ENCODE measurements around the gene SLC8A3. TPM values are rescaled to one million over a fixed set of nuclear protein-coding genes. Genes with fewer than 3 reads are reported as not detected.

SLC8A3 gene
- polyA plus RNA-seq, 1 of the 3 experiments (the other 2 are of a cell fraction): 0.26 TPM

DNA sequence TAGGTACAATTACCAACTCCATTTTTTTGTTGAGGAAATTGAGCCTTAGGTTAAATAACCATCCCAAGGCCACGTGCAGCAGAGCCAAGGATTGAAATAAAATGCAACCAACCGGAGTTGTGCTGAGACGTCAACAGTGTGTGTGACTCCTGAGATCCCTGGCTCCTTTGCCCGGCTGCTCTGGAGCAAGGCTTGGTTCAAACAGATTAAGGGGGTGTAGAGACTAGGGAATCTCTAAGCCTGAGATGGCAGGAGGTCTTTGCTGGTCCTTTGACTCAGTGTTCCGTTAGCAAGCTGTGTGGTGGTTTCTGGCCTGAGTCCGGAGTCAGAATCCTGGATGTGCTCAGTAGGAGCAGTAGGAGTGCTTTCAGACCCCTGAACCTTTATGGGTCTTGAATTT lies 1.4 kb upstream of the SLC8A3 start:
- Histone ChIP-seq H3K9me2 (no peaks in the 10 kb centered on the region), H4K20me1 (ENCODE audit: insufficient read depth) (no peaks in the 10 kb centered on the region), H3K9me3 (no peaks in the 10 kb centered on the region), H3K27ac (ENCODE audit: low read depth in 2 of 2, low read length in 1 of 2) (peak overlapping the region in 1 of 2 experiments; percentile 88; a peak in 2 of 4 replicates), H3K27me3 (ENCODE audit: insufficient read depth) (peaks cover 20% of the 10 kb centered on the region), H3K4me2 (no peak overlapping the region), H3K79me2 (ENCODE audit: insufficient read depth) (no peaks in the 10 kb centered on the region), H3K4me1 (ENCODE audit: control insufficient read depth in 1 of 2, insufficient read depth in 2 of 2, low read depth in 1 of 2, low read length in 1 of 2) (peaks cover 0 to 29% of the 10 kb centered on the region in 2 experiments; a peak in 2 of 4 replicates), H2AFZ (ENCODE audit: low read depth) (no peak overlapping the region), H3K9ac (no peak overlapping the region), H3F3A (replicated peaks; ENCODE audit: insufficient read depth) (no peaks in the 10 kb centered on the region), H3K4me3 (ENCODE audit: low read depth in 2 of 2, low read length in 1 of 2) (no peak overlapping the region), H3K36me3 (replicated peaks in 1 of 2; ENCODE audit: control insufficient read depth in 1 of 2, insufficient read depth in 2 of 2, low read length in 1 of 2) (no peaks in the 10 kb centered on the region)
- 65% methylated on average over 6 of the region's 6 CpGs for WGBS (ENCODE audit: low lambda C conversion rate)
- ChIA-PET CTCF (interaction anchor here (1.0 to 2.4 kb wide), 11 partner anchors 35 to 169 kb away, joined by 3 to 11 read pairs (median 4); partner anchors contain the start of gene COX16), POLR2A (interaction anchor here (0.6 to 2.1 kb wide), 7 partner anchors 41 to 1510 kb away, joined by 3 to 17 read pairs (median 6); partner anchors contain the start of gene COX16)
- TF ChIP-seq MXI1 (IDR thresholded peaks at IDR 0.05; ENCODE audit: low read depth, low read length) (peak; percentile 13; the same call in 1 of the 2 replicates), RCOR1 (IDR thresholded peaks at IDR 0.05; ENCODE audit: low read length) (no peak), RAD21 (IDR thresholded peaks at IDR 0.05; ENCODE audit: low read length) (no peak), TAF1 (IDR thresholded peaks at IDR 0.05; ENCODE audit: borderline replicate concordance, low read depth, low read length) (no peak)
- no peak for DNase-seq

DNA sequence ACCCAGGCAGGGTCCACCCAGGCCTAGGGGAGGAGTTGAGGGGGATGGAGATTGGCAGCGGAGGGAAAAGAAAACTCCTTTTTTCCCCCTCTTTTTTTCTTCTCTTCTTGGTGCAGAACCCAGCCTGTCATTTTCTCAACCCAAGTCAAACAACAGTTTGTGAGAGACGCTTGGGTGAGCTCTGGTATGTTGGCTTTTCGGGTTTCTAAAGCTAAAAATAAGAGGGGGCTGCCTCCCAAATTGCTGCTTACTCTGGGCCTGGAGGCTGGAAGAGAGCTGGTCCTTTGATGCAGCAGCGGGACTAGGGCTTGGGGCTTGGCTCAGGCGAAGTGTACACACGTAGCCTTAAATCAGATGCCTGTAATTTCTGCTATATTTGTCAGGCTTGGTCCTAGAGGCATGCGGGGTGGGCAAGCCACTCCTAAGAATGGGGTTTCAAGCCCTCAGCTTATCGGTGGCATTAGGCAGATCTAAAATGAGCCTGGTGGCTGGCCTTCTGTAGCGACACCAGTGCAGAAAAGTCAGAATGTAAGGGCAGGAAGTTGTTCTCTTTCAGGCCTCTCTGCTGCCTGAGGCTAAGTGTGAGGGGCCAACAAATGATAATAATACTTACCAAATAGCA lies 816 bp upstream of the SLC8A3 start:
- peaks cover 0 to 29% of the 10 kb centered on the region in 2 experiments; a peak in 2 of 4 replicates for H3K4me1 ChIP-seq (ENCODE audit: control insufficient read depth in 1 of 2, insufficient read depth in 2 of 2, low read depth in 1 of 2, low read length in 1 of 2)
- H3K4me2 ChIP-seq: peak overlapping the region; percentile 87
- WGBS (ENCODE audit: low lambda C conversion rate): 16% methylated on average over 9 of the region's 9 CpGs
- peaks cover 20% of the 10 kb centered on the region for H3K27me3 ChIP-seq (ENCODE audit: insufficient read depth)
- H3K4me3 ChIP-seq (ENCODE audit: low read depth in 2 of 2, low read length in 1 of 2): peak overlapping the region; percentile 57 to 63
- ChIA-PET POLR2A (interaction anchor here (0.6 to 2.1 kb wide), 16 partner anchors 8 to 1511 kb away, joined by 3 to 17 read pairs (median 5); partner anchors contain the start of gene COX16), CTCF (interaction anchor here (1.0 to 2.4 kb wide), 15 partner anchors 26 to 169 kb away, joined by 3 to 11 read pairs (median 4); partner anchors contain the start of gene COX16)
- DNase-seq: peak; percentile 52
- no peaks in the 10 kb centered on the region for H3K9me3 ChIP-seq
- peak overlapping the region; percentile 76; the same call in 1 of the 2 replicates for H2AFZ ChIP-seq (ENCODE audit: low read depth)
- no peaks in the 10 kb centered on the region for H3K9me2 ChIP-seq
- no peak overlapping the region for H3K9ac ChIP-seq
- H3F3A ChIP-seq (replicated peaks; ENCODE audit: insufficient read depth): no peaks in the 10 kb centered on the region
- no peaks in the 10 kb centered on the region for H3K36me3 ChIP-seq (replicated peaks in 1 of 2; ENCODE audit: control insufficient read depth in 1 of 2, insufficient read depth in 2 of 2, low read length in 1 of 2)
- no peak for TF ChIP-seq SMC3 (IDR thresholded peaks at IDR 0.05; ENCODE audit: low read depth, low read length)
- peak; percentile 64; the same call in 1 of the 2 replicates for TF ChIP-seq MXI1 (IDR thresholded peaks at IDR 0.05; ENCODE audit: low read depth, low read length)
- TF ChIP-seq EP300 (IDR thresholded peaks at IDR 0.05; ENCODE audit: borderline replicate concordance in 1 of 2, low read depth in 1 of 2, low read length in 1 of 2): 0 out of 4 replicates have a peak, but pooled peaks of 1 of the 2 experiments have one; percentile 8
- TF ChIP-seq, protein P1, sequence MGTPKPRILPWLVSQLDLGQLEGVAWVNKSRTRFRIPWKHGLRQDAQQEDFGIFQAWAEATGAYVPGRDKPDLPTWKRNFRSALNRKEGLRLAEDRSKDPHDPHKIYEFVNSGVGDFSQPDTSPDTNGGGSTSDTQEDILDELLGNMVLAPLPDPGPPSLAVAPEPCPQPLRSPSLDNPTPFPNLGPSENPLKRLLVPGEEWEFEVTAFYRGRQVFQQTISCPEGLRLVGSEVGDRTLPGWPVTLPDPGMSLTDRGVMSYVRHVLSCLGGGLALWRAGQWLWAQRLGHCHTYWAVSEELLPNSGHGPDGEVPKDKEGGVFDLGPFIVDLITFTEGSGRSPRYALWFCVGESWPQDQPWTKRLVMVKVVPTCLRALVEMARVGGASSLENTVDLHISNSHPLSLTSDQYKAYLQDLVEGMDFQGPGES (IDR thresholded peaks at IDR 0.05; ENCODE audit: low read depth, low read length): no peak
- TF ChIP-seq RAD21 (IDR thresholded peaks at IDR 0.05; ENCODE audit: low read length): peak; percentile 19; the same call in 1 of the 2 replicates
- peak overlapping the region in 1 of 2 experiments; percentile 88; a peak in 2 of 4 replicates for H3K27ac ChIP-seq (ENCODE audit: low read depth in 2 of 2, low read length in 1 of 2)
- no peaks in the 10 kb centered on the region for H4K20me1 ChIP-seq (ENCODE audit: insufficient read depth)
- H3K79me2 ChIP-seq (ENCODE audit: insufficient read depth): no peaks in the 10 kb centered on the region

Data from SK-N-SH (cell line).